Body of pancreas (tissue), 4 donors: ENCODE data around the gene TUFM.

Source experiments
- POLR2A ChIP-seq, 3 donors: fragments of 450-650 bp; IDR thresholded peaks; one replicate each; pipeline ENCODE4 v1.6.1; 2016; ENCODE audit warnings: antibody characterized with exemption in 3 of 3, mild to moderate bottlenecking in 2 of 3
- TF ChIP-seq, protein P1 (sequence below), 7 experiments: fragments of 450-650 bp in 4 of 7; fragments of 200-600 bp in 3 of 7; sonication (generic) in 3 of 7; IDR thresholded peaks; one replicate each; pipeline ENCODE4 v1.5.1; 2016 to 2019; ENCODE audit warnings: antibody characterized with exemption in 7 of 7

DNA sequence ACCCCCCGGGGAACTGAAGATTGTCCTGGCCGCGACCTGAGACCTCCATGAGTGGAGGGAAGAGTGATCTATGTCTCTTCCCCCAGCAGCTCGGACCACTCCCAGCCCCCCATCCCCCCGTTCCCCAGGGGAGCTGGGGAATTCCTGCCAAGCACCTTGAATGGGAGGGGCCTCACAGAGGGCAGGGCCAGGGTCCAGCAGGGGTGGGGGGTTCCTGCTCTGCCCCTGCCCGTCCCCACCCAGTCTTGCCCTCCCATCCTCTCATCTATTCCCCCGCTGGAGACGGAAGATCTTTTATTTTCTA, 9.4 kb downstream of the TUFM start:
- TF ChIP-seq, protein P1, sequence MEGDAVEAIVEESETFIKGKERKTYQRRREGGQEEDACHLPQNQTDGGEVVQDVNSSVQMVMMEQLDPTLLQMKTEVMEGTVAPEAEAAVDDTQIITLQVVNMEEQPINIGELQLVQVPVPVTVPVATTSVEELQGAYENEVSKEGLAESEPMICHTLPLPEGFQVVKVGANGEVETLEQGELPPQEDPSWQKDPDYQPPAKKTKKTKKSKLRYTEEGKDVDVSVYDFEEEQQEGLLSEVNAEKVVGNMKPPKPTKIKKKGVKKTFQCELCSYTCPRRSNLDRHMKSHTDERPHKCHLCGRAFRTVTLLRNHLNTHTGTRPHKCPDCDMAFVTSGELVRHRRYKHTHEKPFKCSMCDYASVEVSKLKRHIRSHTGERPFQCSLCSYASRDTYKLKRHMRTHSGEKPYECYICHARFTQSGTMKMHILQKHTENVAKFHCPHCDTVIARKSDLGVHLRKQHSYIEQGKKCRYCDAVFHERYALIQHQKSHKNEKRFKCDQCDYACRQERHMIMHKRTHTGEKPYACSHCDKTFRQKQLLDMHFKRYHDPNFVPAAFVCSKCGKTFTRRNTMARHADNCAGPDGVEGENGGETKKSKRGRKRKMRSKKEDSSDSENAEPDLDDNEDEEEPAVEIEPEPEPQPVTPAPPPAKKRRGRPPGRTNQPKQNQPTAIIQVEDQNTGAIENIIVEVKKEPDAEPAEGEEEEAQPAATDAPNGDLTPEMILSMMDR (IDR thresholded peaks at IDR 0.05): no peak
- TF ChIP-seq POLR2A (IDR thresholded peaks at IDR 0.05): no peak
